Thymus (tissue), 11 donors: ENCODE results near the gene SCYL2. TPM values are rescaled to one million over a fixed set of nuclear protein-coding genes. Genes with fewer than 3 reads are reported as not detected.

Experiments used
- DNase-seq, 9 donors: peaks; one replicate each; pipeline ENCODE4 v3.0.0-alpha.2; 2013; ENCODE audit warnings: low spot score in 9 of 9, low read depth in 6 of 9, missing footprints in 1 of 9
- H3K27ac ChIP-seq, 2 donors: one replicate each; pipeline ENCODE4 v1.5.1; 2013; ENCODE audit warnings: control low read depth in 1 of 2, low read depth in 1 of 2, low read length in 1 of 2, mild to moderate bottlenecking in 1 of 2, moderate library complexity in 1 of 2
- H3K27me3 ChIP-seq, 2 donors: one replicate each; pipeline ENCODE4 v1.5.1; 2013; ENCODE audit warnings: low read length in 1 of 2; ENCODE audit not compliant: control insufficient read depth in 2 of 2, insufficient read depth in 1 of 2
- H3K36me3 ChIP-seq, 2 donors: one replicate each; pipeline ENCODE4 v1.5.1; 2013; ENCODE audit warnings: low read length in 1 of 2, mild to moderate bottlenecking in 1 of 2, moderate library complexity in 1 of 2; ENCODE audit not compliant: control insufficient read depth in 2 of 2, insufficient read depth in 2 of 2
- H3K4me1 ChIP-seq, 2 donors: one replicate each; pipeline ENCODE4 v1.5.1; 2013; ENCODE audit warnings: low read length in 2 of 2; ENCODE audit not compliant: control insufficient read depth in 2 of 2, insufficient read depth in 2 of 2
- H3K4me3 ChIP-seq, 2 donors: one replicate each; pipeline ENCODE4 v1.5.1; 2013; ENCODE audit warnings: low read length in 2 of 2, control low read depth in 1 of 2, mild to moderate bottlenecking in 1 of 2
- H3K9me3 ChIP-seq, 2 donors: one replicate each; pipeline ENCODE4 v1.5.1; 2013; ENCODE audit warnings: low read length in 1 of 2, mild to moderate bottlenecking in 1 of 2; ENCODE audit not compliant: control insufficient read depth in 2 of 2, insufficient read depth in 1 of 2
- WGBS: extraction: QIAGEN DNeasy Blood & Tissue Kit; methylation state at CpG from one replicate; pipeline ENCODE4 v1.1.7; 2013; 5-methylcytosine and 5-hydroxymethylcytosine counted together
- polyA plus RNA-seq: library from polyadenylated mRNA; stranded (reverse); fragments of 200-250 nt; gene quantifications from one replicate; pipeline ENCODE4 v1.2.3, GENCODE V29; 2013
- total RNA-seq: library from RNA; stranded (reverse); fragments of 120-200 nt; gene quantifications from one replicate; pipeline ENCODE4 v1.2.4, GENCODE V29; 2013
- donor health status: healthy.

SCYL2 gene
- total and polyA plus RNA-seq, 2 donors: 22.4 to 31.0 TPM

DNA sequence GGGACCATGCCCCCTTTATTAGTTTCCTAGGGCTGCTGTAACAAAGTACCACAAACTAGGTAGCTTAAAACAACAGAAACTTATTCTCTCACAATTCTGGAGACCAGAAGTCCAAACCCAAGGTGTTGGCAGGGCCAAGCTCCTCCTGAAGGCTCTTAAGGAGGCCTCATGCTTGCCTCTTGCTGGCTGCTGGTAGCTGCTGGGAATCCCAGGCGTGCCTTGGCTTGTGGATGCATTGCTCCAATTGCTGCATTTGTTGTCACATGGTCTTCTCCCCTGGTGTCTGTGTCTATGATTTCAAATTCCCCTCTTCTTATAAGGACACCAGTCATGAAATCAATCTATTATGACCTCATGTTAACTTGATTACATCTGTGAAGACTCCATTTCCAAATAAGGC, 101.1 kb downstream of the SCYL2 start:
- Histone ChIP-seq H3K4me1 (no peaks in the 10 kb centered on the region), H3K4me3 (no peak overlapping the region), H3K27ac (no peak overlapping the region), H3K9me3 (no peaks in the 10 kb centered on the region), H3K27me3 (no peaks in the 10 kb centered on the region), H3K36me3 (no peaks in the 10 kb centered on the region)
- 94% methylated on average over 1 of the region's 1 CpG for WGBS
- DNase-seq: no peak

DNA sequence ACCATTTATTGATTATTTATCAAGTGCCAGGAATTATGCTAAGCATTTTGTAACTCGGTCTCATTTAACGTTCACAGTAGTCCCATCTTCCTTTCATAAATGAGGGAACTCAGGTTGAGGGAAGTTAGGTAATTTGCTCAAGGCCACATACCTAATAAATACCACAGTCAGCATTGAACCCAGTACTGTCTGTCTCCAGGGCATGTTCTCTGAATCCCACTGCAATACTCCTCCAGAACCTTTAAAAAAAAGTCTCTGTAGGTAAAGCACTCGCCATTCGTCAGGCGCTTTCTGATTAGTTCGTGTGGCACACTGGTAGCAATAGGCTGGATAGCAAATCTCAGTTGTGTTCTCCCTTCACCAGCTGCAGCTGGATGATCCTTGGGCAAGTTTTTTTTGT, 104.2 kb downstream of the SCYL2 start:
- no peak for DNase-seq
- H3K9me3 ChIP-seq: no peaks in the 10 kb centered on the region
- 88% methylated on average over 6 of the region's 6 CpGs for WGBS
- H3K4me1 ChIP-seq: no peaks in the 10 kb centered on the region
- no peaks in the 10 kb centered on the region for H3K27me3 ChIP-seq
- no peak overlapping the region for H3K27ac ChIP-seq
- H3K36me3 ChIP-seq: no peaks in the 10 kb centered on the region
- H3K4me3 ChIP-seq: no peak overlapping the region

GRCh38 chr12:100372853-100373640, 106.1 kb downstream of the SCYL2 start:
- no peaks in the 10 kb centered on the region for H3K27me3 ChIP-seq
- H3K27ac ChIP-seq: no peak overlapping the region
- no peaks in the 10 kb centered on the region for H3K36me3 ChIP-seq
- no peaks in the 10 kb centered on the region for H3K9me3 ChIP-seq
- DNase-seq: no peak
- no peak overlapping the region for H3K4me3 ChIP-seq
- WGBS: 65% methylated on average over 11 of the region's 11 CpGs
- H3K4me1 ChIP-seq: no peaks in the 10 kb centered on the region

DNA sequence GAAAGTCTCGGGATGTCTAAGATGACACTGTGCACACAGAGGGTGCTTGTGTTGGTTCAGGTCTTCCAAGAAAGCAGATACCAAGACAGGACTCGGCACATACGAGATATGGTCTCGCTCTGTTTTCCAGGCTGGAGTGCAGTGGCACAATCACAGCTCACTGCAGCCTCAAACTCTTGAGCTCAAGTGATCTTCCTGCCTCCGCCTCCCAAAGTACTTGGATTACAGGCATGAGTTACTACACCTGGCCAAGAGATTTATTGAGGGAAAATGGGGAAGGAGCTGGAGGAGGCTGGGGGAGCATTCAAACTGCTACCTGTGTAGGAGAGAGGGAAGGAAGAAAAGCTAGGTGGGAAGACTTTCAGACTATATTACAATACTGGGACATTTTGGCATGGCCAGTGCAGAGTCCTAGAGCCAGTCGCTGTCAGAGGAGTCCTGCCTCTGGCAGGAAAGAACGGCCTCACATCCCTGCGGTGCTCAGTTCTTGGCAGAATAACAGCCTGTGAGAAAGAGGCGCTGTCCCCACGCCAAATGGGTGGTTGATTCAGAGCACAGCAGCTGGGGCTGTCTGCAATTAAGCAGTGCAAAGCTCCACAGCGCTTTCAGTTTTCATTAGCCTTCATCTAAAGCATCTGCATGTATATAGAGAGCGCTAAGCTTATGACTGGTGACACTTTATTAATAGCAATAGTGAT, 108.2 kb downstream of the SCYL2 start:
- H3K4me1 ChIP-seq: no peaks in the 10 kb centered on the region
- H3K4me3 ChIP-seq: no peak overlapping the region
- H3K9me3 ChIP-seq: no peaks in the 10 kb centered on the region
- DNase-seq: no peak
- no peaks in the 10 kb centered on the region for H3K27me3 ChIP-seq
- no peaks in the 10 kb centered on the region for H3K36me3 ChIP-seq
- no peak overlapping the region for H3K27ac ChIP-seq
- 85% methylated on average over 12 of the region's 12 CpGs for WGBS

GRCh38 chr12:100376161-100376560, 109.2 kb downstream of the SCYL2 start:
- Histone ChIP-seq H3K27ac (no peak overlapping the region), H3K36me3 (no peaks in the 10 kb centered on the region), H3K4me1 (no peaks in the 10 kb centered on the region), H3K9me3 (no peaks in the 10 kb centered on the region), H3K4me3 (no peak overlapping the region), H3K27me3 (no peaks in the 10 kb centered on the region)
- WGBS: 100% methylated on average over 1 of the region's 1 CpG
- no peak for DNase-seq

- Histone ChIP-seq H3K36me3 (no peaks in the 10 kb centered on the region), H3K27me3 (no peaks in the 10 kb centered on the region), H3K27ac (no peak overlapping the region), H3K4me3 (no peak overlapping the region), H3K4me1 (no peaks in the 10 kb centered on the region), H3K9me3 (no peaks in the 10 kb centered on the region)
- 85% methylated on average over 2 of the region's 2 CpGs for WGBS
- DNase-seq: no peak
These were observed 114.4 kb downstream of the SCYL2 start for GRCh38 chr12:100381379-100381778.

DNA sequence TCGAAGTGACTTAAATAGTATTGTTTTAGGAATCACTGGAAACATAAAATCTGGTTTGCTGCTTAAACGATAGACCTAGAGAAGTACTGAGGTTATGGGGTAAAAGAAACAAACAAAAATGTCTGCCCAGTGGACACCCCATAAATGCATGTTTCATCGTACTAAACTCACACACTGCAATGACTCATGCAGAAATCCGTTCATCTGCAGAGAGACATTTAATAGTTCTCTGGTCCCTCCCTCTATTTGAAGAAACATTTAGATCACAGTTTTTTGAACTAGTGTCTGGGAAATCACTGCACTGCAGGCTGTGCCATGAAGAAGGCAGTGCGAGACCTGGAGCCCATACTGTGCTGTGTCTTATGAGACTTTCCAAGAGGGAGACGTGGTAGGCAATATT, 115.4 kb downstream of the SCYL2 start:
- H3K27ac ChIP-seq: no peak overlapping the region

GRCh38 chr12:100383586-100384558, 116.9 kb downstream of the SCYL2 start:
- H3K4me3 ChIP-seq: no peak overlapping the region
- no peaks in the 10 kb centered on the region for H3K36me3 ChIP-seq
- 94% methylated on average over 9 of the region's 9 CpGs for WGBS
- no peak overlapping the region for H3K27ac ChIP-seq
- DNase-seq: no peak
- no peaks in the 10 kb centered on the region for H3K27me3 ChIP-seq
- no peaks in the 10 kb centered on the region for H3K9me3 ChIP-seq
- H3K4me1 ChIP-seq: no peaks in the 10 kb centered on the region

More for the DNA sequence above, 115.4 kb downstream of the SCYL2 start:
- no peak for DNase-seq
- 93% methylated on average over 6 of the region's 6 CpGs for WGBS
- Histone ChIP-seq H3K4me1 (no peaks in the 10 kb centered on the region), H3K9me3 (no peaks in the 10 kb centered on the region), H3K36me3 (no peaks in the 10 kb centered on the region), H3K4me3 (no peak overlapping the region), H3K27me3 (no peaks in the 10 kb centered on the region)

DNA sequence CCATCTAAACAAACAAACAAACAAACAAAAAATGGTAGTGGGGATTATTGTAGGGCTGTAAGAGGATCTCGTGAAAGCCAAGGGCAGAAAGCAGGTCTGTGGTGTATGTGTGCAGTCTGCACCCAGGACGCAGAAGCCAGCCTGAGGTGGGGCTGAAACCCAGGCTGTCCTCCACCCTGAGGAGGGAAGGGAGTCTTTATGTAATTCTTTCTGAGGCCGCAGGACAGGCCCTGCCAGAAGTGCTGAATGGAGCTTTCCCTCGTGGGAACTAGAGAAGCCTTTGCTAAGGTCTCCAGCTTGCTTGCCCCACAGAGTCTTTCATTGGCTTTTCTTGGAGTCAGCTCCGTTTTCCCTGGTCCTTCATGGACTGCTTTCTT, 117.6 kb downstream of the SCYL2 start:
- H3K27me3 ChIP-seq: no peaks in the 10 kb centered on the region
- no peak overlapping the region for H3K4me3 ChIP-seq
- DNase-seq: no peak
- no peaks in the 10 kb centered on the region for H3K4me1 ChIP-seq
- WGBS: 89% methylated on average over 5 of the region's 5 CpGs
- H3K9me3 ChIP-seq: no peaks in the 10 kb centered on the region
- no peak overlapping the region for H3K27ac ChIP-seq
- H3K36me3 ChIP-seq: no peaks in the 10 kb centered on the region
